ENCODE measurements around the gene ATAD3A.
"Not testable (repeated sequence)": the region's sequence is repeated elsewhere in the genome, so short reads cannot be mapped to it uniquely, and the experiment has no call there.

Gene ATAD3A

DNA sequence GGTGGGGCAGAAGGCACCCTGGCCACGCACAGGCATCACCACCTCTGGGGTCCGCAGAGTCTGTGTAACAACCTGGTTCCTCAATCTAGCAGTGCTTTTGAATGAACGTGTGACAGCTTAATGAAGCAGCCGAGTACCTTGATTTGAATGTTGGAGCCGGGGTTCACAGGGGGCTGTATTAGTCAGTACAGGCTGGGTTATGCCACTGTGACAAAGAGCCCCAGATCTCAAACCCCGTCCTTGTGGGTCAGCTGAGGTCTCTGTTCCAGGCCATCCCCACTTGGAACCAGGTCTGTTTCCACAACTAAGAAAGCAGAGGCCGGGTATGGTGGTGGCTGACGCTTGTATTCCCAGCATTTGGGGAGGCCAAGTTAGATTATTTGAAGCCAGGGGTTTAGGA is 18.0 kb downstream of the ATAD3A start:
- DNase-seq (ENCODE audit: insufficient read length, low spot score) (no peak), FAIRE-seq (no peak)
- no peak for TF ChIP-seq CTCF (IDR thresholded peaks at IDR 0.05; ENCODE audit: insufficient read depth, missing control alignments)

GRCh38 chr1:1531947-1532346 is 20.0 kb downstream of the ATAD3A start:
- DNase-seq (ENCODE audit: insufficient read length, low spot score): no peak
- FAIRE-seq: no peak
- TF ChIP-seq CTCF (IDR thresholded peaks at IDR 0.05; ENCODE audit: insufficient read depth, missing control alignments): no peak

GRCh38 chr1:1533176-1533893 is 21.4 kb downstream of the ATAD3A start:
- FAIRE-seq; DNase-seq (ENCODE audit: insufficient read length, low spot score): not testable (repeated sequence)

DNA sequence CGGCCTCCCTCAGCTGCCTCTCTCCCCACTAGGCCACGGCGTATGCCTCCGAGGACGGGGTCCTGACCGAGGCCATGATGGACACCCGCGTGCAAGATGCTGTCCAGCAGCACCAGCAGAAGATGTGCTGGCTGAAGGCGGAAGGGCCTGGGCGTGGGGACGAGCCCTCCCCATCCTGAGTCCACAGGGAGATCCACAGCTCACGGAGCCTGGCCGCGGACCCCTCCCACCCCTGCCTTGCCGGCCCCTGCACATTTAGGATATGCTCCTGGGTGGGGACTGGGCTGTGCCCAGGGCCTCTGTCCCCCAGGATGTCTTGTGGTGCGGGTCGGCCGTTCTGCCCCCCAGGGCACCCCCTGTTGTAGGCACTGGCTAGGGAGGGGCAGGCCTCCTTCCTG is 21.9 kb downstream of the ATAD3A start:
- not testable (repeated sequence) for FAIRE-seq; DNase-seq (ENCODE audit: insufficient read length, low spot score)

DNA sequence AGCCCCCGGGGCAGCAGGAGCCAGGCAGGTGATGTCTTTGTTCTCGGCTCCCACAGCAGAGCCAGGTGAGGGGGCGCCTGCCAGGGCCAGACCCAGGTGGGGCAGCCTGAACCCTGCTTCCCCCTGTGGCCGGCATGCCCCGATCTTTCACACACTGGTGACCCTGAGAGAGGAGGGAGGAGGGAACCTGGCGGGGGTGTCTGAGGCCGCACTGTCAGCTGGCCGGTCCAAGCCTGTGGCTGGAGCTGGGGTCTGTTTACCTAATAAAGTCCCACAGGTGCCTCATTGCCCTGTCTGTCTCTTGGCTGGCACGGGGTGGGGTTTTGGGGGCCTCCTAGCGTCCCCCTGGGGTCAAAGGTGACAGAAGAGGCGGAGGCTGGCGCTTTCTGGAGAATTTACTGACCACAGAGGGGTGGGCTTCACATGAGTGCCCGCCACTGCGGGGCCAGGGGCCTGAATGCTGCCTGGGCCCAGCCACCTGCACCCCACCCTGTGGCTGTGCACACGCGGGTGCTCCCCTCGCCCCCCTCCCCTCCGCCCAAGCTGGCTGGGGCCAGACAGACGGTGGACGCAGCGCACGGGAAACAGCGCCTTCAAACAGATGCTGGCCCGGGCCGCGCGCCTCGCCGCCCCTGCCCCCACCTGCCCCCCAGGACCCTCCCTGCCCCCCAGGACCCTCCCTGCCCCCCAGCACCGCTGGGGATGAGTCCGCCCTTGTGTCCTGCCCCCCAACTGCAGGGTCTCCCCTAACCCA is 22.6 kb downstream of the ATAD3A start:
- DNase-seq (ENCODE audit: insufficient read length, low spot score) (no peak), FAIRE-seq (no peak)
- TF ChIP-seq CTCF (IDR thresholded peaks at IDR 0.05; ENCODE audit: insufficient read depth, missing control alignments): no peak

- no peak for DNase-seq (ENCODE audit: insufficient read length, low spot score)
- no peak for TF ChIP-seq CTCF (IDR thresholded peaks at IDR 0.05; ENCODE audit: insufficient read depth, missing control alignments)
- no peak for FAIRE-seq
Observed at GRCh38 chr1:1535201-1536018, 23.4 kb downstream of the ATAD3A start.

DNA sequence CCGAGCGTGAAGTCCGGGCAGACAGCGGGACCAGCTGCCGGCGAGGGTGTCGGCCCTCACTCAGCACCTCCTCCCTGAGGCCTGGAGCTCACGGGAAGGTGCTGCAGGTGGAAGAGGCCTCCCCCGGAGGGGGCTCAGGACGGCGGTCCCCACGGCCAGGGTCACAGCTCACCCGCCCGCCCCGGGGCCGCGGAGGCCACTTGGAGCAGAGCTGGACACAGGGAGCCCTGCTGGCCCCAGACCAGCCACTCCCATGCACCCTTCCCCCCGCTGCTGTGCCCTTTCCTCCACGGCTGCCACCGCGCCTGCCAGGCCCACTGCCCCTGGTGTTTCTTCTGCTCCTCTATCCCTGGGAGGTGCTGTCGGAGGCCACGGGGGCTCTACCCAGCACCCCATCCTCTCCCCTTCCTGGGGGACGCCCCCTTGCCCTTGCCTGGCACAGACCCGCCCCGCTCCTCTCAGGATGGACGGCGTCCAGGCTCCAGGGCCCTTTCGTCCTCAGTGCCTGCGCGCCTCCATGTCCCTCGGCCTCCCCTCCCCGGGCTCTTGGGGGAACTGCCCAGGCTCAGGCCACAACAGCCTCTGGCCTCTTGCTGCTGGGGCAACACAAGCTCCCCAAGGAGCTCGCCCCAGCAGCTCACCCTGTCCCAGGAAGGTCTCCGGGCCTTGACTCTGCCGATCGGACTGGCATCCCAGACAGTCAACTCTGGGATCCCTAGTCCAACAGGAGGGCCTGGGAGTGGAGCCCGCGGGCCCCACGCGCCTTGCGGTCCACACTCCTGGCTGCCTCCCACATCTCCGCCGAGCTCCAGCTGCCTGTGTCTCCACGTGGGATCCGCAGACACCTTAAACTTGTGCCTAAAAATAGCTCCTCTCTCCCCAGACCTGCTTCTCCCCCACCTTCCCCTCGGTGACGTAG is 24.3 kb downstream of the ATAD3A start:
- TF ChIP-seq CTCF (IDR thresholded peaks at IDR 0.05; ENCODE audit: insufficient read depth, missing control alignments): no peak
- FAIRE-seq (no peak), DNase-seq (ENCODE audit: insufficient read length, low spot score) (no peak)

All from D721Med (cell line).